GM19395 (cell line): ENCODE measurements around the gene TEX19.
"Not testable (repeated sequence)": the region's sequence is repeated elsewhere in the genome, so short reads cannot be mapped to it uniquely, and the experiment has no call there.

Source experiments
- ATAC-seq: cut with Tn5 transposase; IDR thresholded peaks from one replicate; pipeline ENCODE4 v1.9.1; 2021; ENCODE audit warnings: mild to moderate bottlenecking, moderate library complexity; ENCODE audit not compliant: unreplicated experiment

TEX19 gene

DNA sequence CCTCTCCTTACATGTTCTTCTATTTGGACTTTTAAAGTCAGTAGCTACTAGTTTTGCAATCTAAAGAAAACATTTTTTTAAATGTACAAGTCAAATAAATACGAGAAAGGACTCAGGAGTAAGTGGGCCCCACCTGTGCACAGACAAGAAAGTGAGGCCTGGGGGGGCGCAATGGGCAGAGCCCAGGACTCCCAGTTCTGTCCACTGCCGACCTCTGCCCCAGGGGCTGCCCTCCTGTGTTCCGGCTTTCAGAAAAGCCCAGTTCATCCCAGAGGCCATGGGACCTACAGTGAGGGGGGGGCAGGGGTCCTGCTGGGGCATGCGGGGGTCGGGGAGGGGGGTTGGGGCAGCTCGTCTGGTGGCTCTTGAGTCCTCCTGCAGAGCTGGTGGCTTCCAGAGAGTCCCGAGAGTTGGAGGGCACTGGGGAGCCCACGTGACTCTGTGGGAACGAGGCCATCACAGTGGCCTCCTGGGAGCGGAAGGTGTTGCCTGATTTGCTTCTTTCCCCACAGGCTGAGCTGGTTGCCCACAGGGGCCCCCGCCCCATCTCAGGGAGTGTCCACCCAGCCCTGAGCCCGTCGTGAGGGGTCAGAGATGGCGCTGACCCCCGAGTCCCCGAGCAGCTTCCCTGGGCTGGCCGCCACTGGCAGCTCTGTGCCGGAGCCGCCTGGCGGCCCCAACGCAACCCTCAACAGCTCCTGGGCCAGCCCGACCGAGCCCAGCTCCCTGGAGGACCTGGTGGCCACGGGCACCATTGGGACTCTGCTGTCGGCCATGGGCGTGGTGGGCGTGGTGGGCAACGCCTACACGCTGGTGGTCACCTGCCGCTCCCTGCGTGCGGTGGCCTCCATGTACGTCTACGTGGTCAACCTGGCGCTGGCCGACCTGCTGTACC lies 14.9 kb downstream of the TEX19 start:
- ATAC-seq = no peak

GRCh38 chr17:82374626-82375331 lies 15.7 kb downstream of the TEX19 start:
- ATAC-seq = no peak

GRCh38 chr17:82375359-82376041 lies 16.5 kb downstream of the TEX19 start:
- ATAC-seq = no peak

GRCh38 chr17:82376042-82376730 lies 17.1 kb downstream of the TEX19 start:
- ATAC-seq = no peak

- ATAC-seq = not testable (repeated sequence)
Observed at GRCh38 chr17:82377294-82377693, 18.2 kb downstream of the TEX19 start.

GRCh38 chr17:82377924-82378740 lies 19.1 kb downstream of the TEX19 start:
- no peak for ATAC-seq

DNA sequence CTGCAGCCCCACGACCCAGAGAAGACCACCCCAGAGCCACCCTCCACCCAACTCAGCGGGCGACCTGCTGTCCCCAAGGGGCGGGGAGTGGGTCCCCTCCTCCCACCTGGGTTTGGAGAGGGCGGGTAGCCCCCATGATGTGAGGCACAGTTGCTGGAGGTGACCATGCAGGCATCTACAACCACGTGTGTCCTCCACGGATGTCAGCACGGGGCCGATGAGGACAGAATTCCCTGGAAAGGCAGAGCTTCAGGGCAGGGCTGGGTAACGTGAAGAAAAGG lies 19.6 kb downstream of the TEX19 start:
- ATAC-seq = no peak

- no peak for ATAC-seq
Observed at GRCh38 chr17:82380860-82381702, 22.0 kb downstream of the TEX19 start.

GRCh38 chr17:82381703-82382009 lies 22.6 kb downstream of the TEX19 start:
- not testable (repeated sequence) for ATAC-seq

GRCh38 chr17:82382220-82382932 lies 23.3 kb downstream of the TEX19 start:
- ATAC-seq = not testable (repeated sequence)

- no peak for ATAC-seq
Observed at GRCh38 chr17:82382933-82383255, 23.8 kb downstream of the TEX19 start.

GRCh38 chr17:82383411-82383810 lies 24.4 kb downstream of the TEX19 start:
- no peak for ATAC-seq

- ATAC-seq = no peak
Observed at GRCh38 chr17:82384051-82384729, 25.1 kb downstream of the TEX19 start.

DNA sequence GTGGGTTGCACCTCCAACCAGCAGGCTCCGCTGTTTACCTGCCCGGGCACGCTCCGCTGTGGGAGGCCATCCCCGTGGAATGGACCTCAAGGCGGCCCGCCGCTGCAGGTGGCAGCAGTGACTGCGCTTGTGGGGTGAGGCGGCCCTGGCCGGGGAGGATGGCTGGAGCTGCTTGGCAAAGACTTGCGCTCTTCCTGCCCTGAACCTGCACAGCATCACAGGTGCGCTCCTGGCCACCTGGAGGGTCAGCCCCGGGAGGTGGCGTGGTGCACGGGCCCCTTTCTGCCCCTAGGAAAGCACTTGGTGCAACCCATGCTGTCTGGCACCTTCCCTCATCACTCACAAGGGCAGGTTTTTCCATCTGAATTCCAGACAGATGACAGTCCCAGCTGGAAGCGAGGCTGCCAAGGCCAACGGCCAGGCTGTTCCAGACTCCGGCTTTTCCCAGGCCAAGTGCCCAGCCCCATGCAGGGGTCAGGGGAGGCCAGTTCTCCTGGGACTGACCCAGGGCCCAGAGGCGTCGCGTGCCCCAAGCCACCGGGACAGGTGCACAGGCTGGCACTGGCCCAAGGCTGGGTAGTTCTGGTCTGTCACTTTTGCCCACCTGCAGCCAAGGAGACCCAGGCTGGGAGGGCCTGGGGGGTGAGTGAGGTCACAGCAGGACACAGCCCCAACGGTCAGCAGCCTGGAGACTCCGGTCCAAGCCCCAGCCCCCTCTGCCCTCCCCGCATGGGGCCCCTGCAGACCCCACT lies 25.9 kb downstream of the TEX19 start:
- ATAC-seq = no peak

DNA sequence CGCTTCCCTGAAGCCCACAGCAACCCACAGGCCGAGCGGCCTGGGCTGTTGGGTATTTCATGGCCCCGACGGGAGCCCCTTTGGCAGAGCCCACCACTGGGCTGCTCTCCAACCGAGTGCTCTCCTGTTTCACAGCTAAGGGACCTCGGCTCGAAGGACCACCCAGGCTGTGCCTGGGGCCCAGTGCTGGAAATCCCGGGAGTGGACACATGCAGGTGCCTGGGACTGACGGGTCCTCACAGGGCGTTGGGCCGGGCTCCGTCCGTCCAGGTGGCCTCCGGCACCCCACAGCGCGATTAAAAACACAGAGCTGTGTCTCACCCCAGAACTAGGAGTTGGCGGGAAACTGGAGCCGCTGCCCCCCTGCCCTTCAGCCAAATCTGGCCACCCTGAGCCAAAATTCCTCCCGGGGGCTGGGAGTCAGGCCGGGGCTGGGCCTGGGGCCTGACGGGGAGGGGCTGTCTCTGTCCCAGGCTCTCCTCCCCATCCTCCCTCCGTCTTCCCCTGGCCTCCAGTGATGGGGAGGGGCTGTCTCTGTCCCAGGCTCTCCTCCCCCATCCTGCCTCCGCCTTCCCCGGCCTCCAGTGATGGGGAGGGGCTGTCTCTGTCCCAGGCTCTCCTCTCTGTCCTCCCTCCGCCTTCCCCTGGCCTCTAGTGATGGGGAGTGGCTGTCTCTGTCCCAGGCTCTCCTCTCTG lies 26.7 kb downstream of the TEX19 start:
- no peak for ATAC-seq

DNA sequence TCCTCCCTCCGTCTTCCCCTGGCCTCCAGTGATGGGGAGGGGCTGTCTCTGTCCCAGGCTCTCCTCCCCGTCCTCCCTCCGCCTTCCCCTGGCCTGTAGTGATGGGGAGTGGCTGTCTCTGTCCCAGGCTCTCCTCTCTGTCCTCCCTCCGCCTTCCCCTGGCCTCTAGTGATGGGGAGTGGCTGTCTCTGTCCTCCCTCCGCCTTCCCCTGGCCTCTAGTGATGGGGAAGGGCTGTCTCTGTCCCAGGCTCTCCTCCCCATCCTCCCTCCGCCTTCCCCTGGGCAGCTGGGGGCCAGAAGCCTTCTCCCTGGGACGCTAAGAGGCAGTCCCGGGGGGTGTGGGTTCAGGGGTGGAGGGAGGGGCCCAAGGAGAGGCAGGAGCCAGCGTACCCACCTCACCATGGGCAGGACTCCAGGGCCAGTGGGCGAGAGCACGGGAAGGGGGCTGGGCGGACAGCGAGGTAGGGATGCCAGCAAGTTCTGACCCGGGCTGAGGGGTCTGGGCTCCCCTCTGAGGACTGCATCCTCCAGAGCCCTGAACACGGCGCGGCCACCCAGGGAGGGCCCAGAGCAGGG lies 27.3 kb downstream of the TEX19 start:
- ATAC-seq = no peak
